IMR-90 (cell line): ENCODE measurements around the gene PCDHA11. TPM values are rescaled to one million over a fixed set of nuclear protein-coding genes. Genes with fewer than 3 reads are reported as not detected.

ENCODE experiments used
- ATAC-seq: fragments of 200-7000 bp; cut with Tn5 transposase; 2 replicates; pipeline ENCODE4 v1.9.1; 2020; ENCODE audit warnings: low read depth, mild to moderate bottlenecking, moderate library complexity
- BruUV-seq: library from RNA; stranded (reverse); fragments of 400-500 nt; replicated peaks from 2 replicates; lab custom pipeline; 2021; lab: Mats Ljungman, UMichigan
- CTCF ChIA-PET: fragments of 300-600 bp; formaldehyde crosslinking; extraction: SDS; loops from one replicate; lab custom pipeline; 2021; ENCODE audit warnings: antibody characterized with exemption; lab: Yijun Ruan, JAX
- POLR2A ChIA-PET: fragments of 300-600 bp; sonication (Branson Sonifier 250); formaldehyde crosslinking; loops from one replicate; lab custom pipeline; 2022; ENCODE audit warnings: antibody characterized with exemption; ENCODE audit not compliant: unreplicated experiment; lab: Charles Lee
- DNase-seq: peaks from one replicate; pipeline ENCODE4 v3.0.0; 2013
- H2AFZ ChIP-seq: replicated peaks from 2 replicates; pipeline ENCODE3; 2013; ENCODE audit warnings: low read length, mild to moderate bottlenecking; ENCODE audit not compliant: poor library complexity
- H2AK5ac ChIP-seq: 2 replicates; pipeline ENCODE4 v1.6.1; 2013; ENCODE audit warnings: low read depth, low read length, inconsistent platforms
- H2AK9ac ChIP-seq: replicated peaks from 2 replicates; pipeline ENCODE3; 2013; ENCODE audit warnings: mild to moderate bottlenecking, low read depth, low read length, moderate library complexity; ENCODE audit not compliant: poor library complexity
- H2BK120ac ChIP-seq: 2 replicates; pipeline ENCODE4 v1.6.1; 2013; ENCODE audit warnings: low read depth, low read length, inconsistent platforms
- H2BK15ac ChIP-seq: 3 replicates; pipeline ENCODE4 v1.6.1; 2013; ENCODE audit warnings: low read depth, low read length, inconsistent platforms
- H2BK20ac ChIP-seq: 2 replicates; pipeline ENCODE4 v1.6.1; 2013; ENCODE audit warnings: low read depth, mild to moderate bottlenecking, inconsistent platforms, low read length, moderate library complexity
- H2BK5ac ChIP-seq: 2 replicates; pipeline ENCODE4 v1.6.1; 2013; ENCODE audit warnings: mild to moderate bottlenecking, low read depth, low read length, inconsistent platforms; ENCODE audit not compliant: poor library complexity, severe bottlenecking
- H3K14ac ChIP-seq: replicated peaks from 2 replicates; pipeline ENCODE4 v1.6.1; 2013; ENCODE audit warnings: low read depth, low read length, inconsistent platforms
- H3K18ac ChIP-seq: 2 replicates; pipeline ENCODE4 v1.6.1; 2013; ENCODE audit warnings: low read depth, low read length, control low read depth
- H3K23ac ChIP-seq: 2 replicates; pipeline ENCODE4 v1.6.1; 2013; ENCODE audit warnings: low read depth, low read length, inconsistent platforms
- H3K27ac ChIP-seq: 2 replicates; pipeline ENCODE4 v1.5.1; 2013; ENCODE audit warnings: mild to moderate bottlenecking, control low read depth, low read length; ENCODE audit not compliant: insufficient read depth
- H3K27me3 ChIP-seq: 2 replicates; pipeline ENCODE4 v1.6.1; 2013; ENCODE audit warnings: low read length; ENCODE audit not compliant: control insufficient read depth, insufficient read depth
- H3K36me3 ChIP-seq: 2 replicates; pipeline ENCODE4 v1.6.1; 2013; ENCODE audit warnings: low read length, mixed read lengths; ENCODE audit not compliant: control insufficient read depth, insufficient read depth
- H3K4ac ChIP-seq: 2 replicates; pipeline ENCODE4 v1.6.1; 2013; ENCODE audit warnings: low read depth, low read length, inconsistent platforms
- H3K4me1 ChIP-seq: 2 replicates; pipeline ENCODE4 v1.6.1; 2013; ENCODE audit warnings: low read length, mixed read lengths; ENCODE audit not compliant: control insufficient read depth, insufficient read depth
- H3K4me2 ChIP-seq: 2 replicates; pipeline ENCODE4 v1.6.1; 2013; ENCODE audit warnings: low read depth, mild to moderate bottlenecking, control low read depth, low read length, moderate library complexity
- H3K4me3 ChIP-seq: 2 replicates; pipeline ENCODE4 v1.5.1; 2013; ENCODE audit warnings: low read depth, mild to moderate bottlenecking, control low read depth, low read length, moderate library complexity; ENCODE audit not compliant: insufficient read depth
- H3K56ac ChIP-seq: 2 replicates; pipeline ENCODE4 v1.6.1; 2013; ENCODE audit warnings: low read length, inconsistent platforms; ENCODE audit not compliant: insufficient read depth; ENCODE audit errors: extremely low read depth
- H3K79me1 ChIP-seq, 2 experiments: 2 replicates each; pipeline ENCODE4 v1.6.1; 2013; ENCODE audit warnings: low read length in 2 of 2, inconsistent platforms in 1 of 2, low read depth in 1 of 2
- H3K9ac ChIP-seq: 2 replicates; pipeline ENCODE4 v1.6.1; 2013; ENCODE audit warnings: low read depth, low read length, control low read depth
- H3K9me1 ChIP-seq: 2 replicates; pipeline ENCODE4 v1.6.1; 2013; ENCODE audit warnings: low read length, inconsistent platforms; ENCODE audit not compliant: insufficient read depth
- H3K9me3 ChIP-seq: 2 replicates; pipeline ENCODE4 v1.6.1; 2013; ENCODE audit warnings: low read length; ENCODE audit not compliant: control insufficient read depth, insufficient read depth
- H4K20me1 ChIP-seq: 2 replicates; pipeline ENCODE4 v1.6.1; 2013; ENCODE audit warnings: low read length, inconsistent platforms; ENCODE audit not compliant: insufficient read depth
- H4K5ac ChIP-seq: 2 replicates; pipeline ENCODE4 v1.6.1; 2013; ENCODE audit warnings: mild to moderate bottlenecking, low read depth, low read length, control low read depth
- H4K8ac ChIP-seq, 2 experiments: 2 replicates each; pipeline ENCODE4 v1.6.1; 2013; ENCODE audit warnings: low read depth in 2 of 2, low read length in 2 of 2, control low read depth in 1 of 2, inconsistent platforms in 1 of 2
- H4K91ac ChIP-seq: 2 replicates; pipeline ENCODE4 v1.6.1; 2013; ENCODE audit warnings: low read depth, low read length, inconsistent platforms; ENCODE audit not compliant: insufficient read depth
- BHLHE40 ChIP-seq: fragments of 150-350 bp; IDR thresholded peaks from 2 replicates; pipeline ENCODE4 v1.6.1; 2016; ENCODE audit warnings: mild to moderate bottlenecking, low read depth, low read length
- CHD1 ChIP-seq: IDR thresholded peaks from 2 replicates; pipeline ENCODE4 v1.6.1; 2012; ENCODE audit warnings: low read depth, low read length, improper control_type of control experiment
- MAFK ChIP-seq: IDR thresholded peaks from 2 replicates; pipeline ENCODE4 v1.6.1; 2012; ENCODE audit warnings: low read depth, low read length, improper control_type of control experiment
- WGBS, 2 experiments: methylation state at CpG; one replicate each; pipeline versions ENCODE4 v1.1.5 to v1.1.7; 2013; ENCODE audit warnings: missing lambda C conversion rate in 2 of 2; ENCODE audit not compliant: insufficient read length in 1 of 2; ENCODE audit errors: extremely low coverage in 2 of 2; 5-methylcytosine and 5-hydroxymethylcytosine counted together
- dilution Hi-C: fragments of 300-500 bp; cut with HindIII; formaldehyde crosslinking; loops from one replicate; pipeline ENCODE4 v1.14.3; 2018; ENCODE audit warnings: low sequenced_read_pairs; ENCODE audit not compliant: unreplicated experiment
- in situ Hi-C: fragments of 300-500 bp; cut with MboI; formaldehyde crosslinking; loops from 3 replicates; pipeline ENCODE4 v1.14.3; 2019; ENCODE audit warnings: low sequenced_read_pairs, inconsistent platforms, mixed read lengths
- intact Hi-C: fragments of 100-400 bp; cut with micrococcal nuclease; formaldehyde crosslinking; loops from 2 replicates; pipeline ENCODE4 v1.10.0; 2022
- polyA plus RNA-seq, 3 experiments: library from polyadenylated mRNA; depleted of rRNA; stranded (reverse); fragments of >200 nt; gene quantifications; 2 replicates each; pipeline ENCODE4 v1.2.3, GENCODE V29; 2012; ENCODE audit warnings: low replicate concordance in 1 of 3
- total RNA-seq: library from RNA; depleted of rRNA; stranded (reverse); fragments of >200 nt; gene quantifications from 2 replicates; pipeline ENCODE4 v1.2.3, GENCODE V29; 2012

The PCDHA11 gene
- total and polyA plus RNA-seq, 2 of the 4 experiments (the other 2 are of a cell fraction) = under 0.01 TPM; not detected in 1

DNA sequence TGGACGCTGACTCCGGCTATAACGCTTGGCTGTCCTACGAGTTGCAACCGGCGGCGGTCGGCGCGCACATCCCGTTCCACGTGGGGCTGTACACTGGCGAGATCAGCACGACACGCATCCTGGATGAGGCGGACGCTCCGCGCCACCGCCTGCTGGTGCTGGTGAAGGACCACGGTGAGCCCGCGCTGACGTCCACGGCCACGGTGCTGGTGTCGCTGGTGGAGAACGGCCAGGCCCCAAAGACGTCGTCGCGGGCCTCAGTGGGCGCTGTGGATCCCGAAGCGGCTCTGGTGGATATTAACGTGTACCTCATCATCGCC is 8.5 kb downstream of the PCDHA11 start:
- no peak overlapping the region for H3K4ac ChIP-seq
- H3K27me3 ChIP-seq = no peaks in the 10 kb centered on the region
- H2AK5ac ChIP-seq = no peak overlapping the region
- intact Hi-C loops = no loop called here
- ChIA-PET POLR2A (no interaction called here), CTCF (no interaction called here)
- H2BK15ac ChIP-seq = no peak overlapping the region
- dilution Hi-C loops = no loop called here
- H3K4me1 ChIP-seq = no peaks in the 10 kb centered on the region
- H4K5ac ChIP-seq = no peak overlapping the region
- H2BK20ac ChIP-seq = no peak overlapping the region
- no peak overlapping the region for H3K23ac ChIP-seq
- ATAC-seq = no peak
- H3K27ac ChIP-seq = no peak overlapping the region
- no peaks in the 10 kb centered on the region for H3K36me3 ChIP-seq
- BruUV-seq = no TSS peak
- no peak overlapping the region for H4K8ac ChIP-seq
- H3K9me3 ChIP-seq = peaks cover 18% of the 10 kb centered on the region
- H3K9ac ChIP-seq = no peak overlapping the region
- in situ Hi-C loops = no loop called here
- H3K9me1 ChIP-seq = no peaks in the 10 kb centered on the region
- H4K91ac ChIP-seq = no peak overlapping the region
- 50% methylated on average over 14 of the region's 37 CpGs; no CpG with 5 or more reads in 1 of the 2 experiments for WGBS, 2 experiments
- TF ChIP-seq MAFK = no peak
- no peak for TF ChIP-seq CHD1
- TF ChIP-seq BHLHE40 = no peak
- DNase-seq = no peak
- H3K79me1 ChIP-seq = no peaks in the 10 kb centered on the region
- no peaks in the 10 kb centered on the region for H4K20me1 ChIP-seq
- no peak overlapping the region for H3K14ac ChIP-seq
- no peak overlapping the region for H3K18ac ChIP-seq
- H2BK120ac ChIP-seq = no peak overlapping the region
- no peak overlapping the region for H3K4me2 ChIP-seq
- no peak overlapping the region for H3K4me3 ChIP-seq
- no peak overlapping the region for H2AFZ ChIP-seq
- no peak overlapping the region for H3K56ac ChIP-seq
- H2BK5ac ChIP-seq = no peak overlapping the region
- H2AK9ac ChIP-seq = no peak overlapping the region
